GM12874 (cell line): ENCODE results near the gene IL10RB.

ENCODE experiments used
- TF ChIP-seq, protein P1 (sequence below): IDR thresholded peaks from 2 replicates; pipeline ENCODE4 v1.5.1; 2011; ENCODE audit warnings: low read depth, mild to moderate bottlenecking, control low read depth, low read length, moderate library complexity; ENCODE audit not compliant: insufficient read depth

IL10RB gene

DNA sequence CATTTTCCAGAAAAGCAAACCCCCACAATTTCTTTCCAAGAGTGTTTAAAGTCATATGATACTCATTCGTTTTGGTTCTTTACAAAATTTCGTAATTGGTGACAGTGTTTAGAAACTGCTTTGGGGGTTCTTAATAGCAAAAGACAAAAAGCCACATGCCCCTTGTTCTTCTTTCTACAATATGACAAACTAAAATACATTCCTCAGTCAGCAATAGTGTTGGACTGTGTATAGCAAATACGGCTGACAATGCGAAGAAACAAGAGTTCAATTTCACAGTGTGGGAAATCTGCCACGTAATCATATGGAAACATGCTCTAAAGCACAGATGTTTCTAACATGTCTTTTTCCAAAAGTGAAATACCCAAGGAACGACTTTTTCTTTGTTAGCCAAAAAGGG is 51.0 kb downstream of the IL10RB start:
- TF ChIP-seq, protein P1, sequence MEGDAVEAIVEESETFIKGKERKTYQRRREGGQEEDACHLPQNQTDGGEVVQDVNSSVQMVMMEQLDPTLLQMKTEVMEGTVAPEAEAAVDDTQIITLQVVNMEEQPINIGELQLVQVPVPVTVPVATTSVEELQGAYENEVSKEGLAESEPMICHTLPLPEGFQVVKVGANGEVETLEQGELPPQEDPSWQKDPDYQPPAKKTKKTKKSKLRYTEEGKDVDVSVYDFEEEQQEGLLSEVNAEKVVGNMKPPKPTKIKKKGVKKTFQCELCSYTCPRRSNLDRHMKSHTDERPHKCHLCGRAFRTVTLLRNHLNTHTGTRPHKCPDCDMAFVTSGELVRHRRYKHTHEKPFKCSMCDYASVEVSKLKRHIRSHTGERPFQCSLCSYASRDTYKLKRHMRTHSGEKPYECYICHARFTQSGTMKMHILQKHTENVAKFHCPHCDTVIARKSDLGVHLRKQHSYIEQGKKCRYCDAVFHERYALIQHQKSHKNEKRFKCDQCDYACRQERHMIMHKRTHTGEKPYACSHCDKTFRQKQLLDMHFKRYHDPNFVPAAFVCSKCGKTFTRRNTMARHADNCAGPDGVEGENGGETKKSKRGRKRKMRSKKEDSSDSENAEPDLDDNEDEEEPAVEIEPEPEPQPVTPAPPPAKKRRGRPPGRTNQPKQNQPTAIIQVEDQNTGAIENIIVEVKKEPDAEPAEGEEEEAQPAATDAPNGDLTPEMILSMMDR: no peak

- TF ChIP-seq, protein P1: no peak
These were observed 51.8 kb downstream of the IL10RB start for GRCh38 chr21:33317786-33318486.

GRCh38 chr21:33324291-33325221 is 58.4 kb downstream of the IL10RB start, which contains the start of gene IFNAR1:
TSS of gene IFNAR1 (plus strand) at chr21:33324970. CDS start at chr21:33325056, 86 bp downstream.
- TF ChIP-seq, protein P1: no peak

DNA sequence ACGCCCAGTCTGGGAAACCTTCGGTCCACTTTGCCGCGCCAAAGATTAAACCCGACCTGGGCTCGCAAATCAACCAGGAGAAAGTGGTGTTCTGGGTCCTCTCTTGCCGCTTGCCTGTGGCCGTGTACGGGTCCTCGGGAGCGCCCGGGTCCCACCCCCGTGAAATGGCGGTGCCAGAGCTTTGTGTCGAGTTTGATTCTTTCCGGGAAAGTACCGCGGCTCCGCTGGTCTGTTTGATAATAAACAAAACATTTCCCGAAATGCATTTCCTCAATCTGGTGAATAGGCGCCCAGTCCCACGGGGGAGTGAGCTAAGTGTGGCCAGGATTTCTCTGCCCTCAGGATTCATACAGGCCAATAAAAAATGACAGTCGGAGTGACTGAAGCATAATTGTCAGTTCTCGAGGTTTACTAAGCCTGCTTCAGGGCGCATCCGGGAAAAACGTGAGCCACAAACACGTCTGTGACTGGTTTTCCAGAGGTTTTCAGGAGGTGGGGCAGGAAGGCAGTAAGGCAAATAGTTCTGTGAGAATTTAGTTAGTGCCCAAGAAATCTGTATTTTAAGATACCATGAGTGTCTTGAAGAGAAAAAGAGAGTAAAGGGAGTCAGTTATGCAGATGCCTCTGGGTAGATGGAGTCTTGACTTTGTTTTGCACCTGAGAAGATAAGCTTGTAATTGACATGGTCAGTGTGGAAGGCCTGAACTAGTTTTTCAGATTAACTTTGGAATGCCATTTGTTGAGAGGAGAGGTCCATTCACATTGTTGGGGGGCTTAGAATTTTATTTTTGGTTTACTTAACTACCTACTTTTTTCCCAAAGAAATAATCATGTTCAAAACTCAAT is 59.3 kb downstream of the IL10RB start:
- TF ChIP-seq, protein P1: no peak

DNA sequence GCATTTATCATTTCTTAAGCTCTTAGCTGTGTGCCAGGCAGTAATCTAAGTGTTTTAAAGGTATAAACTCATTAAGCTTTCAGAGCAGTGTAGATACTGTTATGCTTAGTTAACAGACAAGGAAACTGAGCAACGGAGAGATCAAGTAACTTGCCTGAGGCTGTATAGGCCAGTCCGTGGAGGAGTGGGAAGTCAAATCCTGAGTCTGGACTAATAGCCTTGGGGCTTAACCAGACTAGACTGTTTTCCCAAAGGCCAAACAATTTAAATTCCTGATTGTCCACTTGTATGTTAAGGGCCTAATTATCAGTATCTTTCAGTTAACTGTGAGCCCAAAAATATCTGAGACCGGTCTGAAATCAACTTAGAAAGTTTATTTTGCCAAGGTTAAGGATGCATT is 61.2 kb downstream of the IL10RB start:
- TF ChIP-seq, protein P1: no peak

DNA sequence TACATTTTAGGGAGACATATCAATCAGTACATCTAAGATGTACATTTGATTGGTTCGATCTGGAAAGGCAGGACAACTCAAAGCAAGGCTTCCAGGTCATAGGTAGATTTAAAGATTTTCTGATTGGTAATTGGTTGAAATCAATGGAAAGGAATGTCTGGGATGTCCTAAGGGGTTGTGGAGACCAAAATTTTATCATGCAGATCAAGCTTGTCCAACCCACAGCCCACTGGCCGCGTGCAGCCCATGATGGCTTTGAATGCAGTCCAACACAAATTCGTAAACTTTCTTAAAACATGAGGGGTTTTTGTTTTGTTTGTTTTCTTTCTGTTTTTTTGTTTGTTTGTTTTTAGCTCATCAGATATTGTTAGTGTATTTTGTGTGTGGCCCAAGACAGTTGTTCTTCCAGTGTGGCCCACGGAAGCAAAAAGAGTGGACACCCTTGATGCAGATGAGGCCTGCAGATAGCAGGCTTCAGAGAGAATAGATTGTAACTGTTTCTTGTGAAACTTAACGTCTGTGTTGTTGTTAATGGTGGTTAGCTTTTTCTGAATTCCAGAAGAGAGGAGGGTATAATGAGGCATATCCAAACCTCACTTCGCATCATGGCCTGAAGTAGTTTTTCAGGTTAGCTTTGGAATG is 61.7 kb downstream of the IL10RB start:
- TF ChIP-seq, protein P1: no peak

DNA sequence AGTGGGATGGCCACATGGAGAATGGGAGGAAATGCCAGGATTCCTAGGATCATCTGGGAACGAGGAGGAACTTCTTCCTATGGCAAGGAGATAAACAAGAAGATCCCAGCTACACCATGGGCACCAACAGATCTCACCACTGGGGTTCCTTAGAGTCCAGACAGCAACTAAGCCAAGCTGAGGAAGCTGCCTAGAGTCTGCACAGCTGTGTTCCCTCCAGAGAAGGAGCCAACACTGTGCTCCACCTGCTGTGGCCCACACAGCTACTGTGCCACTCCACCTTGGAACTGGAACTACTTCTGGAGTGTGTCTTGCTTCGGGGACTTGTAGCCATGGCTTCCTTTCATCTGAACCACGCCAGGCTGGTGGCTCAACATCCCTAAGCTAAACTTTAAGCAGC is 64.6 kb downstream of the IL10RB start:
- TF ChIP-seq, protein P1: no peak
